Keratinocyte (primary cell): ENCODE results near the gene NDUFAF4. TPM values are rescaled to one million over a fixed set of nuclear protein-coding genes. Genes with fewer than 3 reads are reported as not detected.

Source experiments
- DNase-seq: peaks from one replicate; pipeline ENCODE4 v3.0.0-alpha.2; 2011; ENCODE audit warnings: low read depth, missing footprints, low spot score
- FAIRE-seq: peaks from 2 replicates; lab custom pipeline; 2011; peaks lifted over from hg19 to GRCh38; lab: Jason Lieb, UNC
- H2AFZ ChIP-seq: 2 replicates; pipeline ENCODE4 v1.6.0; 2012; ENCODE audit warnings: low read length, control low read depth, inconsistent platforms; ENCODE audit not compliant: control insufficient read depth
- H3K27ac ChIP-seq: 2 replicates; pipeline ENCODE4 v1.5.1; 2011; ENCODE audit warnings: low read length; ENCODE audit not compliant: control insufficient read depth, insufficient read depth
- H3K27me3 ChIP-seq: 3 replicates; pipeline ENCODE4 v1.6.0; 2011; ENCODE audit warnings: low read length; ENCODE audit not compliant: control insufficient read depth, insufficient read depth; ENCODE audit errors: extremely low read depth
- H3K36me3 ChIP-seq, 2 experiments: 2 replicates in 1 of 2; 3 replicates in 1 of 2; pipeline ENCODE4 v1.5.1; 2011; ENCODE audit warnings: low read length in 2 of 2, mild to moderate bottlenecking in 1 of 2; ENCODE audit not compliant: control insufficient read depth in 2 of 2, insufficient read depth in 2 of 2; ENCODE audit errors: extremely low read depth in 1 of 2
- H3K4me1 ChIP-seq: 3 replicates; pipeline ENCODE4 v1.5.1; 2011; ENCODE audit warnings: low read length; ENCODE audit not compliant: control insufficient read depth, insufficient read depth; ENCODE audit errors: extremely low read depth
- H3K4me2 ChIP-seq: 3 replicates; pipeline ENCODE4 v1.6.0; 2011; ENCODE audit warnings: low read depth, low read length; ENCODE audit not compliant: control insufficient read depth, insufficient read depth; ENCODE audit errors: extremely low read depth
- H3K4me3 ChIP-seq, 3 experiments: fragments of 200-600 bp in 1 of 3; sonication (generic) in 1 of 3; 2 replicates in 2 of 3; 3 replicates in 1 of 3; pipeline ENCODE4 v1.5.1; 2011 to 2016; ENCODE audit warnings: low read length in 3 of 3, mild to moderate bottlenecking in 3 of 3, control low read depth in 2 of 3, inconsistent platforms in 1 of 3, low read depth in 1 of 3, mixed read lengths in 1 of 3, mixed run types in 1 of 3, moderate library complexity in 1 of 3; ENCODE audit not compliant: control insufficient read depth in 2 of 3, insufficient read depth in 2 of 3; ENCODE audit errors: extremely low read depth in 1 of 3
- H3K79me2 ChIP-seq: 2 replicates; pipeline ENCODE4 v1.6.0; 2012; ENCODE audit warnings: low read length; ENCODE audit not compliant: control insufficient read depth, insufficient read depth
- H3K9ac ChIP-seq: 3 replicates; pipeline ENCODE4 v1.6.0; 2011; ENCODE audit warnings: low read length; ENCODE audit not compliant: control insufficient read depth, insufficient read depth; ENCODE audit errors: extremely low read depth
- H3K9me1 ChIP-seq: 3 replicates; pipeline ENCODE4 v1.6.0; 2011; ENCODE audit warnings: low read length; ENCODE audit not compliant: control insufficient read depth, insufficient read depth; ENCODE audit errors: extremely low read depth
- H3K9me3 ChIP-seq: 2 replicates; pipeline ENCODE4 v1.5.1; 2012; ENCODE audit warnings: low read depth, low read length; ENCODE audit not compliant: control insufficient read depth
- H4K20me1 ChIP-seq: 3 replicates; pipeline ENCODE4 v1.6.0; 2011; ENCODE audit warnings: low read length; ENCODE audit not compliant: control insufficient read depth, insufficient read depth; ENCODE audit errors: extremely low read depth
- CTCF ChIP-seq, 3 experiments: IDR thresholded peaks in 1 of 3; conservative IDR thresholded peaks in 1 of 3; optimal IDR thresholded peaks in 1 of 3; 2 replicates in 2 of 3; 3 replicates in 1 of 3; pipeline versions ENCODE3 to v1.5.1; 2011; ENCODE audit warnings: low read length in 3 of 3, mild to moderate bottlenecking in 3 of 3, moderate library complexity in 2 of 3, control low read depth in 1 of 3, inconsistent platforms in 1 of 3; ENCODE audit not compliant: insufficient read depth in 2 of 3; ENCODE audit errors: extremely low read depth in 1 of 3
- EZH2 ChIP-seq: IDR thresholded peaks from one replicate; pipeline ENCODE4 v1.6.1; 2012; ENCODE audit warnings: inconsistent platforms, mild to moderate bottlenecking, low read length, moderate library complexity
- dilution Hi-C: fragments of 300-500 bp; cut with MboI; formaldehyde crosslinking; loops from one replicate; pipeline ENCODE4 v1.7.0; 2020; ENCODE audit warnings: low sequenced_read_pairs; ENCODE audit not compliant: extremely low pct_ligation_motif_present
- polyA plus RNA-seq, 5 experiments: library from polyadenylated mRNA; depleted of rRNA in 3 of 5; stranded (reverse) in 3 of 5; stranded (forward) in 1 of 5; unstranded in 1 of 5; fragments of >200 nt; gene quantifications; 1 replicate in 1 of 5; 2 replicates in 3 of 5; 3 replicates in 1 of 5; pipeline versions ENCODE4 v1.2.1 to v1.2.3, GENCODE V29; 2011 to 2012; ENCODE audit warnings: missing spikeins in 2 of 5, low read depth in 1 of 5, low replicate concordance in 1 of 5

NDUFAF4 gene
- polyA plus RNA-seq, 1 donor (not counting 4 experiments of a cell fraction or from before 2014, with no cell fraction given) = 68.3 TPM

GRCh38 chr6:96909811-96910210, 12.1 kb upstream of the NDUFAF4 start:
- H3K9me3 ChIP-seq = no peaks in the 10 kb centered on the region
- H3K4me2 ChIP-seq = no peak overlapping the region
- no peak overlapping the region for H3K4me3 ChIP-seq
- H3K27ac ChIP-seq = no peak overlapping the region
- dilution Hi-C loops = no loop called here
- peaks cover 6% of the 10 kb centered on the region for H3K27me3 ChIP-seq
- TF ChIP-seq CTCF (optimal IDR thresholded peaks at IDR 0.05 in 1 of 3, IDR thresholded peaks at IDR 0.05 in 1 of 3, conservative IDR thresholded peaks at IDR 0.05 in 1 of 3; ENCODE audit: extremely low read depth in 1 of 3, insufficient read depth in 2 of 3, low read length in 3 of 3) (no peak), EZH2 (no peak)
- no peak overlapping the region for H2AFZ ChIP-seq
- no peaks in the 10 kb centered on the region for H3K79me2 ChIP-seq
- H3K9me1 ChIP-seq = no peaks in the 10 kb centered on the region
- H3K36me3 ChIP-seq = no peaks in the 10 kb centered on the region
- no peak for FAIRE-seq
- H4K20me1 ChIP-seq = no peaks in the 10 kb centered on the region
- H3K4me1 ChIP-seq = no peaks in the 10 kb centered on the region
- no peak overlapping the region for H3K9ac ChIP-seq
- DNase-seq = no peak

GRCh38 chr6:96907498-96907897, 9.8 kb upstream of the NDUFAF4 start:
- no peak overlapping the region for H2AFZ ChIP-seq
- H3K27ac ChIP-seq = no peak overlapping the region
- TF ChIP-seq EZH2 (no peak), CTCF (optimal IDR thresholded peaks at IDR 0.05 in 1 of 3, IDR thresholded peaks at IDR 0.05 in 1 of 3, conservative IDR thresholded peaks at IDR 0.05 in 1 of 3; ENCODE audit: extremely low read depth in 1 of 3, insufficient read depth in 2 of 3, low read length in 3 of 3) (no peak)
- H3K79me2 ChIP-seq = no peaks in the 10 kb centered on the region
- no peak for FAIRE-seq
- H3K4me1 ChIP-seq = no peaks in the 10 kb centered on the region
- H3K9me1 ChIP-seq = no peaks in the 10 kb centered on the region
- H4K20me1 ChIP-seq = no peaks in the 10 kb centered on the region
- peaks cover 3% of the 10 kb centered on the region for H3K27me3 ChIP-seq
- H3K9ac ChIP-seq = no peak overlapping the region
- no peaks in the 10 kb centered on the region for H3K36me3 ChIP-seq
- dilution Hi-C loops = no loop called here
- DNase-seq = no peak
- no peak overlapping the region for H3K4me3 ChIP-seq
- no peak overlapping the region for H3K4me2 ChIP-seq
- no peaks in the 10 kb centered on the region for H3K9me3 ChIP-seq
